GM13977 (cell line): Measurements from ENCODE around the gene CTNNAL1.

Source experiments
- DNase-seq: peaks from one replicate; pipeline ENCODE4 v3.0.0; 2012; ENCODE audit warnings: low spot score
- CTCF ChIP-seq: IDR thresholded peaks from 2 replicates; pipeline ENCODE4 v1.5.1; 2012; ENCODE audit warnings: mild to moderate bottlenecking, control low read depth; ENCODE audit not compliant: insufficient read depth; ENCODE audit errors: extremely low read depth, missing control alignments
- in situ Hi-C: fragments of 300-500 bp; cut with MboI; formaldehyde crosslinking; loops from one replicate; pipeline ENCODE4 v1.12.0; 2022; ENCODE audit warnings: low sequenced_read_pairs, low pct_unique_long_range_greater_than_20kb, mixed read lengths, inconsistent platforms; ENCODE audit not compliant: unreplicated experiment

Gene CTNNAL1

DNA sequence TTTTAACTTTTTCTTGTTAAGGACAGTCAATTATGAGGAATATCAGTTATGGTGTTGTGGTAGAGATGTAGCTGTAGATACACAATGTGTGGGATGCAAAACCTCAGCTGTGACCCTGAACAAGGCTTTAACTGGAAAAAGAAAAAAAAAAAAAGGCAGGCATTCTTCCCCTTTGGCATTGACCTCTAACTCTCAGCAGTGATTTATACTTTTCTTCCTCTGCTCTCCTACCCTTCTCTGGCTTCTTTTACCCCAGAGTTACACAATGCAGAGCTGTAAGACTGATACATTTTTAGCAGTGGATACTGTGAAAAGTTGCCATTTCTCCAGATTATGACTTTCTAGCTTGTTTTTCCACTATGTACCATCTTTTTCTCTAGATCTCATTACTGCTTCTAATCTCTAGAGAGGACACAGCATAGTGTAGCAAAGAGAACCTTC is 2.0 kb downstream of the CTNNAL1 start:
- TF ChIP-seq CTCF = no peak
- no peak for DNase-seq
- in situ Hi-C loops = no loop called here

GRCh38 chr9:109010746-109011145 is 2.6 kb downstream of the CTNNAL1 start:
- peak; percentile 58 for DNase-seq
- in situ Hi-C loops = no loop called here
- no peak for TF ChIP-seq CTCF

- no peak for TF ChIP-seq CTCF
These were observed 7.6 kb downstream of the CTNNAL1 start for GRCh38 chr9:109005678-109006077.

DNA sequence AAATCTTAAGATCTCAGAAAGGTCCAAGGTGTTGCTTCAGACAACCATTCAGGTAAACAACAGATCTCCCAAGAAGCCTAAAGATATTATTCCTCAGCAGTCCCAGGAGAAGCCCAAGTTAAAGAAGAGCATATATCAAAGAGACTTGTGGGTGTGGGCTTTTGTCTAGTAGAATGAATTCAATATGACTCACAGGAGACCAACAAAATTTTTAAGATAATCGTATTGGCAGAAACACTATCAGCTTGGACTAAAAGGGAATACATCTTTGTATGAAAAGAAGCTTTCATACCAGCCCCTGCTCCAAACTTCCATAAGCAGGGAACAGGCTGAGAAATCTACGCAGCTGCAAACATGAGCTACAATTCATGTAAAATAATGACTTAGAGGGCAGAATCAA is 10.2 kb downstream of the CTNNAL1 start:
- in situ Hi-C loops = no loop called here
- no peak for TF ChIP-seq CTCF
- no peak for DNase-seq

More at GRCh38 chr9:109005678-109006077, 7.6 kb downstream of the CTNNAL1 start:
- in situ Hi-C loops = no loop called here
- no peak for DNase-seq

DNA sequence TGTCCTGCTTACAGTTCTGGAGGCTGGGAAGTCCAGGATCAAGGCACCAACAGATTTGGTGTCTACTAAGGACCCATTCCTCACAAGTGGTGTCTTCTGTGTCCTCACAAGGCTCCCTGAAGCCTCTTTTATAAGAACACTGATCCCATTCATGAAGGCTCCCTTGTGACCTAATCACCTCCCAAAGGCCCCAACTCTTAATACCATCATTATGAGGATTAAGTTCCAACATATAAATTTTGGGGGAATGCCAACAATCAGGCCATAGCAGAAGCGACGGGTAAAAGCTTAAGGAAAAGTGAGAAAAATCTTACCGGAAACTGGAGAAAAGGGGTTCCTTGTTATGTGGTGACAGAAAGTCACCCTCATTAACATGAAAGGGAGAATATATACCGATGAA is 11.2 kb downstream of the CTNNAL1 start:
- DNase-seq = no peak
- no peak for TF ChIP-seq CTCF
- in situ Hi-C loops = no loop called here

- in situ Hi-C loops = no loop called here
- TF ChIP-seq CTCF = no peak
- DNase-seq = no peak
These were observed 12.0 kb downstream of the CTNNAL1 start for GRCh38 chr9:109001275-109001676.

DNA sequence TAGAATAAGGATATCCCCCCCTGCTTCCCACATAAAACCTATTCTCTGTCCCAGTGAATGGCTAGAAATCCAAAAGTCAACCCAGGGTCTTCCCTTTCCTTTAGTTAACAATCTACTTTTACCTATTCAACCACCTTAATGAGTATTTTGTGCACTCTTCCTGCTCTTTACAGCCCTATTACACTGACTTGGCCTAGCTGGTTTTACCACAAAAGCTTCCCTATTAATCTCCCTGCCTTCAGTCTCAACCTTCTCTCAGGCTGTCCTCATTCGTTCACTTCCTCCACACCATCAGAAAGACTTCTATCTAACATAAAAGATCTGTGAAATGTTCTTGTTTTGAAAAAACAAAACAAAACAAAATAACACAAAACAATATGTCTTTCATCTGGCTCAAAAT is 16.2 kb downstream of the CTNNAL1 start:
- DNase-seq = no peak
- no peak for TF ChIP-seq CTCF
- in situ Hi-C loops = no loop called here
